Measurements from ENCODE around the gene GLP1R.

Gene GLP1R

DNA sequence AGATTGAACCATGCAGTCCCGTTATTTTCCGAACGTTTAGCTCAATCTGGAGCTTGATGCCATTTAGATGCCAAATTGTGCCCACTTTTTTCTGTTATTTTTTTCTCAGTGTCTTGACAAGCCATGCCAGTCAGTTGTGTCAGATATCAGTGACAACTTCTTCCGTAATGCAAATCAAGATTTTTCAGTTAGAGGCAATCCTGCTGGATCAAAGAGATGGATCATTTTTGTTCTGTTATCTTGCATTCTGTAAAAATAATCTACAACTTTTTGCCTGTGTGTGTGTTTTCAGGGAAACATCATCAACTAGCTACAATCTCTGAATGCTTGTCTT is 31.1 kb upstream of the GLP1R start:
- H3K4me2 ChIP-seq (ENCODE audit: low read depth, low read length, poor library complexity, severe bottlenecking), result no peak overlapping the region
- H3K79me2 ChIP-seq (ENCODE audit: insufficient read depth, low read length), result no peaks in the 10 kb centered on the region
- H2AFZ ChIP-seq (ENCODE audit: low read depth, low read length, severe bottlenecking), result no peak overlapping the region
- no peak overlapping the region for H3K4me3 ChIP-seq (ENCODE audit: insufficient read depth, low read length, poor library complexity, severe bottlenecking)
- no peaks in the 10 kb centered on the region for H4K20me1 ChIP-seq (ENCODE audit: low read depth, low read length)
- H3K27me3 ChIP-seq (ENCODE audit: low read length), result no peaks in the 10 kb centered on the region
- no peak overlapping the region for H3K9ac ChIP-seq (ENCODE audit: low read length)
- no peaks in the 10 kb centered on the region for H3F3A ChIP-seq (ENCODE audit: insufficient read depth)
- H3K9me3 ChIP-seq (ENCODE audit: insufficient read depth, low read length), result no peaks in the 10 kb centered on the region
- TF ChIP-seq EZH2phosphoT487 (conservative IDR thresholded peaks at IDR 0.05; ENCODE audit: low read length), result no peak
- TF ChIP-seq, protein P1, sequence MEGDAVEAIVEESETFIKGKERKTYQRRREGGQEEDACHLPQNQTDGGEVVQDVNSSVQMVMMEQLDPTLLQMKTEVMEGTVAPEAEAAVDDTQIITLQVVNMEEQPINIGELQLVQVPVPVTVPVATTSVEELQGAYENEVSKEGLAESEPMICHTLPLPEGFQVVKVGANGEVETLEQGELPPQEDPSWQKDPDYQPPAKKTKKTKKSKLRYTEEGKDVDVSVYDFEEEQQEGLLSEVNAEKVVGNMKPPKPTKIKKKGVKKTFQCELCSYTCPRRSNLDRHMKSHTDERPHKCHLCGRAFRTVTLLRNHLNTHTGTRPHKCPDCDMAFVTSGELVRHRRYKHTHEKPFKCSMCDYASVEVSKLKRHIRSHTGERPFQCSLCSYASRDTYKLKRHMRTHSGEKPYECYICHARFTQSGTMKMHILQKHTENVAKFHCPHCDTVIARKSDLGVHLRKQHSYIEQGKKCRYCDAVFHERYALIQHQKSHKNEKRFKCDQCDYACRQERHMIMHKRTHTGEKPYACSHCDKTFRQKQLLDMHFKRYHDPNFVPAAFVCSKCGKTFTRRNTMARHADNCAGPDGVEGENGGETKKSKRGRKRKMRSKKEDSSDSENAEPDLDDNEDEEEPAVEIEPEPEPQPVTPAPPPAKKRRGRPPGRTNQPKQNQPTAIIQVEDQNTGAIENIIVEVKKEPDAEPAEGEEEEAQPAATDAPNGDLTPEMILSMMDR (IDR thresholded peaks at IDR 0.05; ENCODE audit: insufficient read depth, low read length, poor library complexity, severe bottlenecking), result no peak
- no peaks in the 10 kb centered on the region for H3K9me2 ChIP-seq (replicated peaks; ENCODE audit: insufficient read depth, low read length)
- no peak overlapping the region for H3K27ac ChIP-seq (ENCODE audit: low read depth, low read length)
- no peaks in the 10 kb centered on the region for H3K36me3 ChIP-seq (ENCODE audit: low read length)

DNA sequence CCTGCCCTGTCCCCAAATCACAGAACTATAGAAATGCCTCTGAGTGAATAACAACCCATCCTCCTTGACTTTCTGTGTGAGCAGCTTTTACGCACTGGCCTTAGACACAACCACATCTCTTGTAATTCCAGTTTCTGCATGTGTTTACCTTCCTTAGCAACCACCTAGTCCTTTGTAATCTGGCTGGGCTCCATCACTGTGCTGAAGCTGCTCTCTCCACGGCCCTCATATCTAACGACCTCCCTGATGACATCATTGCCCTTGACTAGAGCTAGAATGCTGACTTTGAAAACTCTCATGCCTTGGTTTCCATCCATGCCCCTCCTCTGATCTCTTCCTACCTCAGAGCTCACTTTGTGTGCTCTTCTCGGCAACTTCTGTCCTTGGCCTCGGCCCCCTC is 30.5 kb upstream of the GLP1R start:
- no peak overlapping the region for H3K9ac ChIP-seq (ENCODE audit: low read length)
- no peaks in the 10 kb centered on the region for H3K27me3 ChIP-seq (ENCODE audit: low read length)
- no peaks in the 10 kb centered on the region for H3K36me3 ChIP-seq (ENCODE audit: low read length)
- no peaks in the 10 kb centered on the region for H3K79me2 ChIP-seq (ENCODE audit: insufficient read depth, low read length)
- no peak overlapping the region for H2AFZ ChIP-seq (ENCODE audit: low read depth, low read length, severe bottlenecking)
- H4K20me1 ChIP-seq (ENCODE audit: low read depth, low read length), result no peaks in the 10 kb centered on the region
- no peaks in the 10 kb centered on the region for H3K9me2 ChIP-seq (replicated peaks; ENCODE audit: insufficient read depth, low read length)
- H3F3A ChIP-seq (ENCODE audit: insufficient read depth), result no peaks in the 10 kb centered on the region
- H3K4me3 ChIP-seq (ENCODE audit: insufficient read depth, low read length, poor library complexity, severe bottlenecking), result no peak overlapping the region
- no peak overlapping the region for H3K4me2 ChIP-seq (ENCODE audit: low read depth, low read length, poor library complexity, severe bottlenecking)
- TF ChIP-seq, protein P1 (IDR thresholded peaks at IDR 0.05; ENCODE audit: insufficient read depth, low read length, poor library complexity, severe bottlenecking), result no peak
- TF ChIP-seq EZH2phosphoT487 (conservative IDR thresholded peaks at IDR 0.05; ENCODE audit: low read length), result no peak
- H3K9me3 ChIP-seq (ENCODE audit: insufficient read depth, low read length), result no peaks in the 10 kb centered on the region
- no peak overlapping the region for H3K27ac ChIP-seq (ENCODE audit: low read depth, low read length)

DNA sequence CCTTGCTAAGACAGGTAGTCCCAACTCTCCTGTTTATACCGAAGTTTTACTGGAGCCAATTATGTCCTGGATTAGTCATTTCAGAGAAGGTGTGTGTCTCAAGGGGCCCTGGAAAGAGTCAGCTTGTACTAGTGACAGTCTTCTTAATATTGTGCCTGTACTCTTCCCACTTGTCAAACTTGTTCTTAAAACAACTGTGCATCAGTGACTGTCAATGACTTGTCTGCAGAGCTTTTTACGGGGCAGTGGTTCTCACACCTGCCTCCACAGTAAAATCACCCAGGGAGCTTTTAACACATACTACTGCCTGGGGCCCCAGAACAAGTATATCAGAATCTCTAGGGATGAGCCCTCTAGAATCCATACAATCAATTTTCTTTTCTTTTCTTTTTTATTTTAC is 28.4 kb upstream of the GLP1R start:
- Histone ChIP-seq H3K4me3 (ENCODE audit: insufficient read depth, low read length, poor library complexity, severe bottlenecking) (no peak overlapping the region), H3K27me3 (ENCODE audit: low read length) (no peaks in the 10 kb centered on the region), H3K27ac (ENCODE audit: low read depth, low read length) (no peak overlapping the region), H3K9me2 (replicated peaks; ENCODE audit: insufficient read depth, low read length) (no peaks in the 10 kb centered on the region), H3K9me3 (ENCODE audit: insufficient read depth, low read length) (no peaks in the 10 kb centered on the region), H3K79me2 (ENCODE audit: insufficient read depth, low read length) (no peaks in the 10 kb centered on the region), H2AFZ (ENCODE audit: low read depth, low read length, severe bottlenecking) (no peak overlapping the region), H4K20me1 (ENCODE audit: low read depth, low read length) (no peaks in the 10 kb centered on the region), H3K36me3 (ENCODE audit: low read length) (no peaks in the 10 kb centered on the region), H3K9ac (ENCODE audit: low read length) (no peak overlapping the region), H3K4me2 (ENCODE audit: low read depth, low read length, poor library complexity, severe bottlenecking) (no peak overlapping the region), H3F3A (ENCODE audit: insufficient read depth) (no peaks in the 10 kb centered on the region)
- TF ChIP-seq, protein P1 (IDR thresholded peaks at IDR 0.05; ENCODE audit: insufficient read depth, low read length, poor library complexity, severe bottlenecking), result no peak

DNA sequence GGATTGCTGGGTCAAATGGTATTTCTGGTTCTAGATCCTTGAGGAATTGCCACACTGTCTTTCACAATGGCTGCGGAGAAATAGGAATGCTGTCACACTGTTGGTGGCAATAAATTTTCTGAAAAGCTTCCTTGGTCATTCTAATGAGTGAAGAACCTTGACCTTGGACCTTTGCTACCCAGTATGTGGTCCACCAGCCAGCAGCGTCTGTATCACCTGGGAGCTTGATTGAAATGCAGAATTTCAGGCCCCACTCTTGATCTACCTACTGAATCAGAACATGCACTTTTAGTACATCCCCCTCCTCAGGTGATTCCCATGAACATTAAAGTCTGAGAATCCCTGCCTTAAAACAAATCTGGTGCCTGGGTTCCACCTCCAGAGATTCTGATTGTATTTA is 27.5 kb upstream of the GLP1R start:
- Histone ChIP-seq H3K9me2 (replicated peaks; ENCODE audit: insufficient read depth, low read length) (no peaks in the 10 kb centered on the region), H3K36me3 (ENCODE audit: low read length) (no peaks in the 10 kb centered on the region), H2AFZ (ENCODE audit: low read depth, low read length, severe bottlenecking) (no peak overlapping the region), H3K9ac (ENCODE audit: low read length) (no peak overlapping the region), H3K27me3 (ENCODE audit: low read length) (no peaks in the 10 kb centered on the region), H4K20me1 (ENCODE audit: low read depth, low read length) (no peaks in the 10 kb centered on the region), H3K79me2 (ENCODE audit: insufficient read depth, low read length) (no peaks in the 10 kb centered on the region), H3F3A (ENCODE audit: insufficient read depth) (no peaks in the 10 kb centered on the region), H3K4me3 (ENCODE audit: insufficient read depth, low read length, poor library complexity, severe bottlenecking) (no peak overlapping the region), H3K4me2 (ENCODE audit: low read depth, low read length, poor library complexity, severe bottlenecking) (no peak overlapping the region), H3K27ac (ENCODE audit: low read depth, low read length) (no peak overlapping the region), H3K9me3 (ENCODE audit: insufficient read depth, low read length) (no peaks in the 10 kb centered on the region)
- no peak for TF ChIP-seq EZH2phosphoT487 (conservative IDR thresholded peaks at IDR 0.05; ENCODE audit: low read length)
- TF ChIP-seq, protein P1 (IDR thresholded peaks at IDR 0.05; ENCODE audit: insufficient read depth, low read length, poor library complexity, severe bottlenecking), result no peak
